HG03378 (cell line): ENCODE results near the gene PTPN12.
"Not testable (repeated sequence)": the region's sequence is repeated elsewhere in the genome, so short reads cannot be mapped to it uniquely, and the experiment has no call there.

Source experiments
- ATAC-seq: cut with Tn5 transposase; IDR thresholded peaks from one replicate; pipeline ENCODE4 v1.9.1; 2021; ENCODE audit warnings: mild to moderate bottlenecking, moderate library complexity; ENCODE audit not compliant: unreplicated experiment

PTPN12 gene

GRCh38 chr7:77538281-77539212 lies 1.5 kb downstream of the PTPN12 start:
- no peak for ATAC-seq

DNA sequence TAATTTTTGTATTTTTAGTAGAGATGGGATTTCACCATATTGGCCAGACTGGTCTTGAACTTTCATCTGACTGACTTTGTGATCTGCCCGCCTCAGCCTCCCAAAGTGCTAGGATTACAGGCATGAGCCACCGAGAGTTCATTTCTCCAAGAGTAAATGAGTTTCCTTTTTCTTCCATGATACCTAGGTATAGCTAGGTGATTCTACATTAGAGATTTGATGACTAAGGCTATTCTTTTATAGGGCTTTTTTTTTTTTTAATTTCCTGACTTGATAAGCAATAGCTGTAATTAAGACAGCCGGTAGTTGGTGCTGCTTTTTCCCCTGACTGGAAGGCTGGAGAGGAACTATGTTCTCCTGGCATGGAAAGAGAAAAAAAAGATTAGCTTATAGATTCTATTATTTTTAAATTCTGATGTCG lies 3.3 kb downstream of the PTPN12 start:
- no peak for ATAC-seq

DNA sequence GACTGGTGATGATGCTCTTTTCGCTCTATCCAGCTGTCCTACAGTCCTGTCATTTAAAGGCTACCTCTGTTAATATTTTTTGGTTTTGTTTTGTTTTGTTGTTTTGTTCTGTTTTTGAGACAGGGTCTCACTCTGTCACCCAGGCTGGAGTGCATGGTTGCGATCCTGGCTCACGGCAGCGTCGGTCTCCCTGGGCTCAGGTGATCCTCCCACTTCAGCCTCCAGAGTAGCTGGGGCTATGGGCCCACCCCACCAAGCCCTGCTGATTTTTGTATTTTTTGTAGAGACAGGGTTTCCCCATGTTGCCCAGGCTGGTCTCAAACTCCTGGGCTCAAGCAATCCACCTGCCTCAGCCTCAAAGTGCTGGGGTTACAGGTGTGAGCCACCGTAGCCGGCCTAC lies 3.9 kb downstream of the PTPN12 start:
- not testable (repeated sequence) for ATAC-seq

GRCh38 chr7:77542409-77542808 lies 5.3 kb downstream of the PTPN12 start:
- ATAC-seq = no peak

GRCh38 chr7:77542895-77543294 lies 5.8 kb downstream of the PTPN12 start:
- ATAC-seq = no peak

- no peak for ATAC-seq
These were observed 6.8 kb downstream of the PTPN12 start for GRCh38 chr7:77543910-77544309.

DNA sequence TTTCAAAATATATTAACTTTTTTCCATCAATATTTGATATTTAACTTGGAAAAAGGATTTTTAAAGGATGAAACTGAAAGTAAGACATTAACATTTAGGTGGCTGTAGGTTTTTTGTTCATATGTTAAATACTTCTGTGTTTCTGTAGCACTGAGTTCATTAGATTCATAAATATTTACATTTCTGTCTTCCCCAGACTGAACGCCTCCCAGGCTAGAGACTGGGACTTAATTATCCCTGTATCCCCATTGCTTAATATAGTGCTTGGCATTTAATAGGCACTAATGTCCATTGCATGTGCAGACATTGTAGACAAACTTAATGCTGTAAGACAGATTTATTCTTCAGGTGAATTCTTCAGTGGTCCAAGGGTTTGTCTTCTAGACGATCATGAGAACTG lies 7.4 kb downstream of the PTPN12 start:
- ATAC-seq = no peak

- ATAC-seq = no peak
These were observed 11.1 kb downstream of the PTPN12 start for GRCh38 chr7:77548206-77548605.

DNA sequence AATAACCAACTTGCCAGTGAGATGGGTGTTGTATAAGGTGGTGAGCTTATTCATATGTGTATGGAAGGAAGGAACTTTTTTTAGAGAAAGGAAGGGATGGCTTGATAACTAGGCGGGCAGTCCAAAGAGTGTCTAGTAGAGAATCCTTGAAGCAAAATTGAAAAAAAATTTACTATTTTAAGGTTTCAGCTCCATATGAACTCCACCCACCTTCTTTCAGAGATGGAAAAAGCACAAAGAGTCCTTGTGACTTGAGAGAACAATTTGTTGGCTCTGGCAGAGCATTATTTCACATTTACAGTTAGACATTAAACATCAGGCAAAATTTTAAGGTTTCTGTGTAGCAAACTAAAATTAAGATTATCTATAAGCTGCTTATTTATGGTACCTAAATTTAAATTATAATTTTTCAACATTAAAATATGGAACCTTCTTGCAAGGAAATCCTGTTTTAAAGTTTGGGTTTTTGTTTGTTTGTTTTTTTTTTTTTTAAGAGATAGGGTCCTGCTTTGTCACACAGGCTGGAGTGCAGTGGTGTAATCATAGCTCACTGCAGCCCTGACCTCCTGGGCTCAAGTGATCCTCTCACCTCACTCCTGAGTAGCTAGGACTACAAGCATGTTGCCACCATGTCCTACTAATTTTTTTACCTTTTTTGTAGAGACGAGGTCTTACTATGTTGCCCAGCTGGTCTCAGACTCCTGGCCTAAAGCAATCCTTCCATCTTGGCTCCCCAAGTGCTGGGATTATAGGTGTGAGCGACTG lies 12.2 kb downstream of the PTPN12 start:
- no peak for ATAC-seq

GRCh38 chr7:77550586-77550985 lies 13.5 kb downstream of the PTPN12 start:
- no peak for ATAC-seq

DNA sequence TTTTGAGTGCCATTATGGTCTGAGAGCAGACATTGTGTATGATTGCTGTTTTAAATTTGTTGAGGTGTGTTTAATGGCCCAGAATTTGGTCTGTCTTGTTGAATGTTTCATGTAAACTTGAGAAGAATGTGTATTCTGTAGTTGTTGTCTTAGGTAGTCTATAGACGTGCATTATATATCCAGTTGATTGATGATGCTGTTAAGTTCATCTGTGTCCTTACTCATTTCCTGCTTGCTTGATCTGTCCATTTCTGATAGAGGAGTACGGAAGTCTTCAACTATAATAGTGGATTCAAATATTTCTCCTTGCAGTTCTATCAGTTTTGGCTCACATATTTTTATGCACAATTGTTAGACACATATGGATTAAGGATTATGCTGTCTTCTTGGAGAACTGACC lies 16.0 kb downstream of the PTPN12 start:
- ATAC-seq = no peak

DNA sequence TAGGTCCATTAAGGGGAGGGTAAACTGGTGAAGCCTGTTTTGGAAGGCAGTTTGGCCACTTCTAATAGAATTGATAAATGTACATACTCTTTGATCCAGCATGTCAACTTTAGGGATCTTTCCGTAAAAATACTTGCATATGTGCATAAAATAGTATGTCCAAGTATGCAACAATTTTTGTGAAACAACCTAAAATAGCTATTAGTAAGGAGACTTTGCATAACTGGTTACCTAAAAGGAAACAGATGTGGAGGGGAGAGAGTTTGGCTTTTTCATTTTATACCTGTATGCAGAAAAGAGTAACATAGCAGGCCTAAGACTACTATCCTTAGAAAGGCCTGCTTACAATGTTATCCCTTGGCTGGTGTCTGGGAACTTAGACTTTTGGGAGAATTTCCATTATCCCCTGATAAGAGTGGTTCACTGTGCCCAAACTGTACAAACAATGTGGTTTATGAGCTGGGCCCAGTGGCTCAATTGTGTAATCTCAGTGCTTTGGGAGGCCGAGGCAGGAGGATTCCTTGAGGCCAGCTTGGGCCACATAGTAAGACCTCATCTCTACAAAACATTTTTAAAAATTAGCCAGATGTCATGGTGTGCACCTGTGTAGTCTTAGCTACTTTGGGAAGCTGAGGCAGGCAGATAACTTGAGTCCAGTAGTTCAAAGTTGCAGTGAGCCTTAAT lies 21.3 kb downstream of the PTPN12 start:
- ATAC-seq = no peak

- ATAC-seq = peak; percentile 91
These were observed 24.3 kb downstream of the PTPN12 start for GRCh38 chr7:77561352-77561751.

DNA sequence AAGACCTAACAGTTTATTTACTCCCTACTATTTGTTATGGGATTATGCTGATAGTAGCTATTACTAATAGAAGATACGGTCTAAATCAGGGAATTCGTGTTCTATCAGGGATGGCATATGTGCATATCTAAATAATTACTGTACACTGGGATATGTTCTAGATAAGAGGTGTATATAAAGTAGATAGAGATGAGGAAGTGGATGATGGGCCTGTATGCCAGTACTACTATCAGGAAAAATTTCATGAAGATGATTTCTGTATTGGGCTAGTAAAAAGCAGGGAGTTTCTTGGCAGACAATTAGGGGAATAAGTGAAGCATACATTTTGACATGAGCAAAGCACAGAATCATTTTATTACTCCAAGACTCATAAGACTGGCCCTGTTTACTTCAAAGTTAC lies 26.2 kb downstream of the PTPN12 start:
- ATAC-seq = no peak

DNA sequence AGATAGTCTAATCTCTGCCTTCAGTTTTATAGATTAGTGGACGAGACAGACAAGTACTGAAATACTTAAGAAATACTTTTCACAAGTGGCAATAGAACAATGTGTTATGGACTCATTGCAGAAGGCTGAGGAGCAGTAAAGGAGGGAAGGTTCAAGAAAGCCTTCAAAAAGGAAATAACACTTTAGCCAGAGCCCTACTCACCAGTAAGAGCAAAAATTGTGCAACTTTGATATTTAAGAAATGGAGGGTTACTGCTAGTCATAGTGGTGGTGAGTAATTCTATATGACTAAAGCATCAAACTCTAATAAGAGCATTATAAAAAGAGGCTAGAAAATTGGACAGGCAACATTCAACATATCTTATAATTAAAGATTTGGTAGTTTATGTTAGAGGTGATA lies 28.8 kb downstream of the PTPN12 start:
- ATAC-seq = no peak

DNA sequence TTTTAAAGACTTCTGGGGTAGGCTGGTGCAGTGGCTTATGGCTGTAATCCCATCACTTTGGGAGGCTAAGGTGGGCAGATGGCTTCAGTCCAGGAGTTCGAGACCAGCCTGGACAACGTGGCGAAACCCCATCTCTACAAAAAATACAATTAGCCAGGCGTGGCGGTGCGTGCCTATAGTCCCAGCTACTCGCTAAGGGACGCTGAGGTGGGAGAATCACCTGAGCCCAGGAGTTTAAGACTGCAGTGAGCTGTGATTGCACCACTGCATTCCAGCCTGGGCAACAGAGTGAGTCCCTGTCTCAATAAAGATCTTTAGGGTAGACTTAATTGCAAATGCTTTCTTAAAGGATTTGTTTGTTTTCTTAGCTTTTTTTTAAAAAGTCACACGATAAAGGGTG lies 29.3 kb downstream of the PTPN12 start:
- ATAC-seq = no peak

- no peak for ATAC-seq
These were observed 32.6 kb downstream of the PTPN12 start for GRCh38 chr7:77569514-77570232.

DNA sequence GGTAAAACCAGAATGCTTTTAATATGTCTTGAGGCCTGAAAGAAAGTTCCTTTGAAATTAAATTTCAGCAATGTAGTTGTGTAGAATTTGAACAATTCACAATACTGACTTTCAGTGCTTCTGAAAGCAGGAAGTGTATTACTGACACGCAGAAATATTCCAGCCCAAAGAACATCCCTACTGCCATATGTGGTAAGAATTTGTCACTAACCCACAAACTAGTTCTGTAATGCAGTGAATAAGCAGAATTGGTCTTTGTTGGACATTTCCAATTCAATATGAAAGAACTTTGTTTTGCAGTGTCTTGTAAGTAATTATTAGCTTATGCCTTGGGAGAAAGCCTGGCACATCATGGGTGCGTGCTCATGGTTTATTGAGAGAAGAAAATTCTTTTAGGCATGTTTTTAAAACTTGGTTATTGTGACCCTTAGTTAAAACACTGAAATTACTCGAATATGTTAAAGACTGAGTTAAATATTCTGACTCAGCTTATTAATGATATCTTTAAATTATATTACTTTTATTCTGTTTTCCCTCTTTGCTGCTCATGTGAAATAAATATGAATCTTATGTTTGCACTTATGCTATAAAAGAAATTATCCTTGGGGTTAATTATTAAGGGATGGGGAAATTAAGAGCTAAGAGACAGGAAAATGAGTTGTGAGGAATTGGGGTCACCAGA lies 33.4 kb downstream of the PTPN12 start:
- no peak for ATAC-seq

- no peak for ATAC-seq
These were observed 34.7 kb downstream of the PTPN12 start for GRCh38 chr7:77571801-77572200.

DNA sequence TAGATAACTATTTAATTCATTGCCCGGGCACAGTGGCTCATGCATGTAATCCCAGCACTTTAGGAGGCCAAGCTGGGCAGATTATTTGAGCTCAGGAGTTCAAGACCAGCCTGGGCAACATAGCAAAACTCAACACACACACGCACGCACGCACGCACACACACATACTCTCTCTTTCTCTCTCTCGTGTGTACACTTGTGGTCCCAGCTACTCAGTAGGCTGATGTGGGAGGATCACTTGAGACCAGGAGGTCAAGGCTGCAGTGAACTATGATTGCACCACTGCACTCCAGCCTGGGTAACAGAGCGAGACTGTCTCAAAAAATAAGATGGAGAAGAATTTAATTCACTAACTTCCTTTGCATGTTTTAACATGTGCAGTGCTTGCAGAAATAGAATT lies 38.1 kb downstream of the PTPN12 start:
- ATAC-seq = no peak
